PC-3 (cell line): Measurements from ENCODE around the gene PRPF6.

Experiments used
- EZH2 ChIP-seq: fragments of 300-600 bp; sonication (generic); IDR thresholded peaks from one replicate; pipeline ENCODE4 v1.6.1; 2017; ENCODE audit warnings: antibody characterized with exemption, mild to moderate bottlenecking, low read length; ENCODE audit not compliant: unreplicated experiment
- EZH2phosphoT487 ChIP-seq: fragments of 300-600 bp; sonication (generic); IDR thresholded peaks from 2 replicates; pipeline ENCODE4 v1.6.1; 2018; ENCODE audit warnings: mild to moderate bottlenecking, antibody characterized with exemption, low read length, borderline replicate concordance
- TF ChIP-seq, protein P1 (sequence below): fragments of 300-600 bp; sonication (generic); conservative IDR thresholded peaks from 2 replicates; pipeline ENCODE4 v1.5.1; 2017; ENCODE audit warnings: antibody characterized with exemption, low read depth, mild to moderate bottlenecking, low read length

GRCh38 chr20:63944078-63944941 is 36.6 kb upstream of the PRPF6 start:
- TF ChIP-seq, protein P1, sequence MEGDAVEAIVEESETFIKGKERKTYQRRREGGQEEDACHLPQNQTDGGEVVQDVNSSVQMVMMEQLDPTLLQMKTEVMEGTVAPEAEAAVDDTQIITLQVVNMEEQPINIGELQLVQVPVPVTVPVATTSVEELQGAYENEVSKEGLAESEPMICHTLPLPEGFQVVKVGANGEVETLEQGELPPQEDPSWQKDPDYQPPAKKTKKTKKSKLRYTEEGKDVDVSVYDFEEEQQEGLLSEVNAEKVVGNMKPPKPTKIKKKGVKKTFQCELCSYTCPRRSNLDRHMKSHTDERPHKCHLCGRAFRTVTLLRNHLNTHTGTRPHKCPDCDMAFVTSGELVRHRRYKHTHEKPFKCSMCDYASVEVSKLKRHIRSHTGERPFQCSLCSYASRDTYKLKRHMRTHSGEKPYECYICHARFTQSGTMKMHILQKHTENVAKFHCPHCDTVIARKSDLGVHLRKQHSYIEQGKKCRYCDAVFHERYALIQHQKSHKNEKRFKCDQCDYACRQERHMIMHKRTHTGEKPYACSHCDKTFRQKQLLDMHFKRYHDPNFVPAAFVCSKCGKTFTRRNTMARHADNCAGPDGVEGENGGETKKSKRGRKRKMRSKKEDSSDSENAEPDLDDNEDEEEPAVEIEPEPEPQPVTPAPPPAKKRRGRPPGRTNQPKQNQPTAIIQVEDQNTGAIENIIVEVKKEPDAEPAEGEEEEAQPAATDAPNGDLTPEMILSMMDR: no peak
- no peak for TF ChIP-seq EZH2
- TF ChIP-seq EZH2phosphoT487: no peak
